ENCODE measurements around the gene ATP8A1. TPM values are rescaled to one million over a fixed set of nuclear protein-coding genes. Genes with fewer than 3 reads are reported as not detected.
"Not testable (repeated sequence)": the region's sequence is repeated elsewhere in the genome, so short reads cannot be mapped to it uniquely, and the experiment has no call there.

ATP8A1 gene
- total RNA-seq, 3 donors from 2014 or later = 8.1 to 14.8 (median 11.4) TPM

DNA sequence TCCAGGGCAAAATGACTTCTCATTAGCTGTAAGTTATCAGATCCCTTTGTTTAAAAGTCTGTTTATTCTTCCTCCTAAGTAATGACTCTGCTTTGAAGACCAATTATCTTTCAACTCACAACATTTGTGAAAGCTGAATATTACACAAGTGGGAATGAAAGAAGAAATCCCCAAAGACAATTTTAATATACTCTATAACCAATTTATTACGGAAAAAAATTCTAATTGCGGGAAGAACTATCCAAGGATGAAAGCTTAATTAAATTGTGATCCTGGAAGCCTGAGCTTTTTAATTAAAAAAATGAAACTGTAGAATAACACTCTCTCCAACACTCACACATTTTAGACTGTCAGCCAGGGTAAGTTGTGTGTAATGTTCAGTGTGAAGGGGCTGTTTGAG, 275.2 kb downstream of the ATP8A1 start:
- H3K9me3 Mint-ChIP-seq = no peaks in the 10 kb centered on the region
- ATAC-seq (no peak), DNase-seq (no peak)
- no peaks in the 10 kb centered on the region for H3K4me1 Mint-ChIP-seq (ENCODE audit: low read depth)
- no peaks in the 10 kb centered on the region for H3K36me3 Mint-ChIP-seq (ENCODE audit: insufficient read depth)
- no peak overlapping the region for H3K4me3 Mint-ChIP-seq
- peaks cover 18% of the 10 kb centered on the region for H3K27me3 Mint-ChIP-seq (ENCODE audit: low read depth)

- no peaks in the 10 kb centered on the region for H3K4me1 Mint-ChIP-seq (ENCODE audit: low read depth)
- H3K9me3 Mint-ChIP-seq = no peaks in the 10 kb centered on the region
- DNase-seq = no peak
- no peak overlapping the region for H3K4me3 Mint-ChIP-seq
- peaks cover 18% of the 10 kb centered on the region for H3K27me3 Mint-ChIP-seq (ENCODE audit: low read depth)
- ATAC-seq = no peak
- H3K36me3 Mint-ChIP-seq (ENCODE audit: insufficient read depth) = no peaks in the 10 kb centered on the region
Observed at GRCh38 chr4:42377497-42377896, 279.4 kb downstream of the ATP8A1 start.

GRCh38 chr4:42372303-42372702, 284.6 kb downstream of the ATP8A1 start:
- not testable (repeated sequence) for H3K9me3 Mint-ChIP-seq, H3K4me3 Mint-ChIP-seq, ATAC-seq

GRCh38 chr4:42371305-42372252, 285.3 kb downstream of the ATP8A1 start:
- Mint-ChIP-seq H3K9me3 (no peaks in the 10 kb centered on the region), H3K4me1 (ENCODE audit: low read depth) (no peaks in the 10 kb centered on the region), H3K36me3 (ENCODE audit: insufficient read depth) (no peaks in the 10 kb centered on the region), H3K4me3 (no peak overlapping the region), H3K27me3 (ENCODE audit: low read depth) (peaks cover 6% of the 10 kb centered on the region)
- no peak for ATAC-seq
- no peak for DNase-seq

More at GRCh38 chr4:42372303-42372702, 284.6 kb downstream of the ATP8A1 start:
- not testable (repeated sequence) for H3K27me3 Mint-ChIP-seq (ENCODE audit: low read depth); H3K4me1 Mint-ChIP-seq (ENCODE audit: low read depth); H3K36me3 Mint-ChIP-seq (ENCODE audit: insufficient read depth); DNase-seq

- H3K4me1 Mint-ChIP-seq (ENCODE audit: low read depth) = no peaks in the 10 kb centered on the region
- no peaks in the 10 kb centered on the region for H3K36me3 Mint-ChIP-seq (ENCODE audit: insufficient read depth)
- no peak overlapping the region for H3K4me3 Mint-ChIP-seq
- H3K9me3 Mint-ChIP-seq = no peaks in the 10 kb centered on the region
- ATAC-seq (no peak), DNase-seq (no peak)
- peaks cover 6% of the 10 kb centered on the region for H3K27me3 Mint-ChIP-seq (ENCODE audit: low read depth)
Observed at GRCh38 chr4:42369489-42369888, 287.4 kb downstream of the ATP8A1 start.

DNA sequence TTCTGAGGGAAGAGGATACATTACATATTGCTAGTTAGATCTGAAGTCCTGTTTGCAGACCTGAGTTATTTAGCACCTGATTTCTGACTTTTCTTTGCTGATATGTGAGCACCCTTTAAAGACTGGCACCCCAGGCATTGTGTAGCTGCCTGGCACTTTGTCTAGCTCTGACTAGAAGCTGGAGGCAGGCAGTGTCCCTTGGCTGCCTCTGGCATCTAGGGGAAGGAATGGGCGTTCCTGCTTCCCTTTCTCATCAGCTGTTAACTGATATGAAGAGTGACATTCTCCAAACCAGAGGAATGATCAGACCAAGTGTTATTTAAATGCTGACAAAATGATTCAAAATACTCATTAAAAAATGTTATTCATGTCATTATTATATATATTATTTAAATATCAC, 289.9 kb downstream of the ATP8A1 start:
- no peak for ATAC-seq
- Mint-ChIP-seq H3K4me3 (no peak overlapping the region), H3K9me3 (peaks cover 5% of the 10 kb centered on the region), H3K36me3 (ENCODE audit: insufficient read depth) (no peaks in the 10 kb centered on the region), H3K27me3 (ENCODE audit: low read depth) (peaks cover 6% of the 10 kb centered on the region), H3K4me1 (ENCODE audit: low read depth) (no peaks in the 10 kb centered on the region)
- DNase-seq = no peak

GRCh38 chr4:42364266-42365053, 292.4 kb downstream of the ATP8A1 start:
- peaks cover 5% of the 10 kb centered on the region for H3K9me3 Mint-ChIP-seq
- no peaks in the 10 kb centered on the region for H3K4me1 Mint-ChIP-seq (ENCODE audit: low read depth)
- H3K36me3 Mint-ChIP-seq (ENCODE audit: insufficient read depth) = no peaks in the 10 kb centered on the region
- ATAC-seq = no peak
- H3K4me3 Mint-ChIP-seq = no peak overlapping the region
- peaks cover 10% of the 10 kb centered on the region for H3K27me3 Mint-ChIP-seq (ENCODE audit: low read depth)
- DNase-seq = no peak

DNA sequence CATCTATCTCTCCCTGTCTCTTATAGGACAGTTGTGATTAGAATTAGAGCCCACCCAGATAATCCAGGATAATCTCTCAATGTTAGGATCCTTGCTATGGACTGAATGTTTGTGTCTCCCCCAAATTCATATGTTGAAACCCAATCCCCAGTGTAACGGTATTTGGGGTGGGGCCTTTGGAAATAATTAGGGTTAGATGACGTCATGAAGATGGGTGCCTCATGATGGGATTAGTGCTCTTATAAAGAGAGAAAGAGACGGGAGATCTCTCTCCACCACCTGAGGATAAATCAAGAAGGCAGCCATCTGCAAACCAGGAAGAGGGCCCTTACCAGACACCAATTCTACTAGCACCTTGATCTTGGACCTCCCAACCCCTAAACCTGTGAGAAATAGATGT, 293.3 kb downstream of the ATP8A1 start:
- Mint-ChIP-seq H3K4me3 (no peak overlapping the region), H3K27me3 (ENCODE audit: low read depth) (peaks cover 14% of the 10 kb centered on the region), H3K9me3 (peaks cover 5% of the 10 kb centered on the region), H3K36me3 (ENCODE audit: insufficient read depth) (no peaks in the 10 kb centered on the region), H3K4me1 (ENCODE audit: low read depth) (no peaks in the 10 kb centered on the region)
- no peak for ATAC-seq
- DNase-seq = no peak

DNA sequence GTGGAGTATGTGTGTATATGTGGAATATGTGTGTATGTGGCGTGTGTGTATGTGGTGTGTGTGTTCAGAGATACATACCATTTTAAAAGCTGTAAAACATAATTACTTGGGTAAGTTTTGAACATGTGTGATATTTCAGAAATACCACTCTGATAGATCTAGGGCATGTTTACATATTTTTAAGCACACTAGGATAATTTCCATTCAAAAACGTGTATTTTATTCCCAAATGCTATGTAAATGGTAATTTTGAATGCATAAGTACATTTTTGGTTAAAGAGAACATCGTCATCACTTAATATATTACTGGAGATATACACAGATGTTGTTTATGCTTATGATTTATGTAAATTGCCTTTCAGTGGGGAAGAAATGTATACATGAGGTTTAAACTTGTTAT, 294.3 kb downstream of the ATP8A1 start:
- no peaks in the 10 kb centered on the region for H3K36me3 Mint-ChIP-seq (ENCODE audit: insufficient read depth)
- H3K27me3 Mint-ChIP-seq (ENCODE audit: low read depth) = peaks cover 19% of the 10 kb centered on the region
- peaks cover 5% of the 10 kb centered on the region for H3K9me3 Mint-ChIP-seq
- DNase-seq (no peak), ATAC-seq (no peak)
- no peak overlapping the region for H3K4me3 Mint-ChIP-seq
- H3K4me1 Mint-ChIP-seq (ENCODE audit: low read depth) = no peaks in the 10 kb centered on the region

- peaks cover 24% of the 10 kb centered on the region for H3K27me3 Mint-ChIP-seq (ENCODE audit: low read depth)
- peaks cover 2% of the 10 kb centered on the region for H3K4me1 Mint-ChIP-seq (ENCODE audit: low read depth)
- H3K9me3 Mint-ChIP-seq = peaks cover 5% of the 10 kb centered on the region
- ATAC-seq (no peak), DNase-seq (no peak)
- H3K36me3 Mint-ChIP-seq (ENCODE audit: insufficient read depth) = no peaks in the 10 kb centered on the region
- no peak overlapping the region for H3K4me3 Mint-ChIP-seq
Observed at GRCh38 chr4:42361456-42361855, 295.4 kb downstream of the ATP8A1 start.

- peaks cover 5% of the 10 kb centered on the region for H3K9me3 Mint-ChIP-seq
- H3K4me1 Mint-ChIP-seq (ENCODE audit: low read depth) = peaks cover 2% of the 10 kb centered on the region
- H3K4me3 Mint-ChIP-seq = no peak overlapping the region
- ATAC-seq (no peak), DNase-seq (no peak)
- H3K36me3 Mint-ChIP-seq (ENCODE audit: insufficient read depth) = no peaks in the 10 kb centered on the region
- H3K27me3 Mint-ChIP-seq (ENCODE audit: low read depth) = peaks cover 33% of the 10 kb centered on the region
Observed at GRCh38 chr4:42360256-42360669, 296.6 kb downstream of the ATP8A1 start.

DNA sequence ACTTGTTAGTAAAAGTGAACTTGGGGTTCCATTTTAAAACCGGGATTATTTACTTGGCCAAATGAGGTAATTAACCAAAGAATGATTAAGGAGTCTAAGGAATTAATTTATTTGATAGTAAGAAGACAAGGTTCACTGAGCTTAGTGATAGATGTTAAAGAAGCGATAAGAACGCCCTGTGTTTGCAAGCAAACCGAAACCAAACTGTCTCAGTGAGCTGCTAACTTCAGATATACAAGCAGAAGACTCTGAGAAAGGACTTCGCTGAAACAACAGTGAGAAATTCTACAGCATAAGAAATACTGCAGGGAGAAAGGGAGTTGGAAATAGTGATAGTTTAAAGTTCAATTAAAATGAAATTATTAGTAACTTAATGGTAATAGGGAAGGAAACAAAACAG, 297.2 kb downstream of the ATP8A1 start:
- ATAC-seq (no peak), DNase-seq (no peak)
- Mint-ChIP-seq H3K4me1 (ENCODE audit: low read depth) (peaks cover 2% of the 10 kb centered on the region), H3K36me3 (ENCODE audit: insufficient read depth) (no peaks in the 10 kb centered on the region), H3K4me3 (no peak overlapping the region), H3K9me3 (peaks cover 5% of the 10 kb centered on the region), H3K27me3 (ENCODE audit: low read depth) (peaks cover 33% of the 10 kb centered on the region)
